H1 (cell line): Measurements from ENCODE around the gene SPECC1.

ENCODE experiments used
- CBX8 ChIP-seq: fragments of 300-800, 300-1000 bp; sonication (generic); IDR thresholded peaks from 2 replicates; pipeline ENCODE4 v1.7.1; 2016; ENCODE audit warnings: low read depth, low read length, borderline replicate concordance
- CHD1 ChIP-seq: IDR thresholded peaks from 2 replicates; pipeline ENCODE4 v1.6.1; 2012; ENCODE audit warnings: low read depth, low read length, improper control_type of control experiment
- CHD2 ChIP-seq: IDR thresholded peaks from 2 replicates; pipeline ENCODE4 v1.6.1; 2012; ENCODE audit warnings: low read length, improper control_type of control experiment
- CTCF ChIP-seq, 3 experiments: IDR thresholded peaks; 1 replicate in 2 of 3; 2 replicates in 1 of 3; pipeline versions ENCODE4 v1.5.1 to v1.6.1; 2011; ENCODE audit warnings: low read length in 3 of 3, mild to moderate bottlenecking in 3 of 3, inconsistent platforms in 2 of 3, low read depth in 1 of 3, moderate library complexity in 1 of 3; ENCODE audit not compliant: insufficient read depth in 1 of 3; ENCODE audit errors: control extremely low read depth in 1 of 3
- EZH2 ChIP-seq: fragments of 200-600 bp; sonication (generic); IDR thresholded peaks from 2 replicates; pipeline ENCODE4 v1.7.1; 2012; ENCODE audit warnings: low read depth, mild to moderate bottlenecking, moderate library complexity, low read length, inconsistent platforms; ENCODE audit not compliant: severe bottlenecking
- GABPA ChIP-seq: IDR thresholded peaks from 2 replicates; pipeline ENCODE4 v1.6.1; 2011; ENCODE audit warnings: mild to moderate bottlenecking, low read length, moderate library complexity, borderline replicate concordance; ENCODE audit not compliant: insufficient read depth
- JUN ChIP-seq: IDR thresholded peaks from 2 replicates; pipeline ENCODE4 v1.6.1; 2011; ENCODE audit warnings: low read depth, mild to moderate bottlenecking, improper control_type of control experiment, low read length
- KDM4A ChIP-seq: IDR thresholded peaks from one replicate; pipeline ENCODE4 v1.7.1; 2012; ENCODE audit warnings: low read depth, mild to moderate bottlenecking, moderate library complexity, low read length, inconsistent platforms; ENCODE audit not compliant: severe bottlenecking
- RAD21 ChIP-seq, 2 experiments: IDR thresholded peaks in 1 of 2; conservative IDR thresholded peaks in 1 of 2; 2 replicates each; pipeline ENCODE4 v1.6.1; 2011; ENCODE audit warnings: low read depth in 2 of 2, low read length in 2 of 2, improper control_type of control experiment in 1 of 2, inconsistent platforms in 1 of 2, mild to moderate bottlenecking in 1 of 2, moderate library complexity in 1 of 2
- SRF ChIP-seq: IDR thresholded peaks from 2 replicates; pipeline ENCODE4 v1.6.1; 2011; ENCODE audit warnings: mild to moderate bottlenecking, low read depth, low read length, moderate library complexity
- TAF1 ChIP-seq: IDR thresholded peaks from 2 replicates; pipeline ENCODE4 v1.6.1; 2011; ENCODE audit warnings: mild to moderate bottlenecking, low read depth, low read length
- TBP ChIP-seq: IDR thresholded peaks from 2 replicates; pipeline ENCODE4 v1.6.1; 2011; ENCODE audit warnings: low read depth, low read length, improper control_type of control experiment
- YY1 ChIP-seq: IDR thresholded peaks from 2 replicates; pipeline ENCODE4 v1.6.1; 2011; ENCODE audit warnings: low read depth, mild to moderate bottlenecking, low read length

- TF ChIP-seq TBP (no peak), YY1 (no peak), EZH2 (no peak), KDM4A (no peak), CTCF (IDR thresholded peaks at IDR 0.05; ENCODE audit: control extremely low read depth in 1 of 3, insufficient read depth in 1 of 3, low read depth in 1 of 3, low read length in 3 of 3) (no peak), CHD2 (no peak), JUN (no peak), RAD21 (IDR thresholded peaks at IDR 0.05 in 1 of 2, conservative IDR thresholded peaks at IDR 0.05 in 1 of 2; ENCODE audit: low read depth in 2 of 2, low read length in 2 of 2) (no peak), CHD1 (no peak), GABPA (no peak), CBX8 (no peak), SRF (no peak), TAF1 (no peak)
Observed at GRCh38 chr17:20187049-20187448, 177.9 kb downstream of the SPECC1 start.
